RCC 7860 (cell line): ENCODE data around the gene FGFR4.
"Not testable (repeated sequence)": the region's sequence is repeated elsewhere in the genome, so short reads cannot be mapped to it uniquely, and the experiment has no call there.

Source experiments
- DNase-seq: peaks from one replicate; pipeline ENCODE4 v3.0.0-alpha.2; 2015; ENCODE audit warnings: low spot score
- FAIRE-seq: peaks from 2 replicates; lab custom pipeline; 2012; peaks lifted over from hg19 to GRCh38; lab: Jason Lieb, UNC

The FGFR4 gene

GRCh38 chr5:177086654-177087397, at the start of gene FGFR4:
Gene FGFR4 (plus strand): TSS chr5:177086915. CDS start chr5:177089603, 2,688 bp downstream.
- DNase-seq, result peak; percentile 95
- peak; percentile 67 for FAIRE-seq

- no peak for DNase-seq
- no peak for FAIRE-seq
These were observed 49.8 kb upstream of the FGFR4 start for GRCh38 chr5:177036921-177037320.

- DNase-seq, result no peak
- no peak for FAIRE-seq
These were observed 45.8 kb upstream of the FGFR4 start for GRCh38 chr5:177040814-177041420.

GRCh38 chr5:177041936-177042335, 44.8 kb upstream of the FGFR4 start:
- DNase-seq (no peak), FAIRE-seq (no peak)

GRCh38 chr5:177043114-177043513, 43.6 kb upstream of the FGFR4 start:
- FAIRE-seq, result no peak

GRCh38 chr5:177043958-177044357, 42.8 kb upstream of the FGFR4 start:
- no peak for FAIRE-seq

More at GRCh38 chr5:177043114-177043513, 43.6 kb upstream of the FGFR4 start:
- no peak for DNase-seq

GRCh38 chr5:177044641-177045040, 42.1 kb upstream of the FGFR4 start:
- FAIRE-seq (no peak), DNase-seq (no peak)

More at GRCh38 chr5:177043958-177044357, 42.8 kb upstream of the FGFR4 start:
- no peak for DNase-seq

GRCh38 chr5:177045631-177046030, 41.1 kb upstream of the FGFR4 start:
- DNase-seq (no peak), FAIRE-seq (no peak)

- DNase-seq, FAIRE-seq: not testable (repeated sequence)
These were observed 38.2 kb upstream of the FGFR4 start for GRCh38 chr5:177048531-177048930.

- no peak for FAIRE-seq
- DNase-seq, result no peak
These were observed 37.4 kb upstream of the FGFR4 start for GRCh38 chr5:177049285-177049684.

- FAIRE-seq (no peak), DNase-seq (no peak)
These were observed 22.0 kb upstream of the FGFR4 start for GRCh38 chr5:177064500-177065277.

- FAIRE-seq (no peak), DNase-seq (no peak)
These were observed 21.2 kb upstream of the FGFR4 start for GRCh38 chr5:177065491-177065890.

- FAIRE-seq, result no peak
- DNase-seq, result no peak
These were observed 20.5 kb upstream of the FGFR4 start for GRCh38 chr5:177066224-177066623.

- DNase-seq, result no peak
- no peak for FAIRE-seq
These were observed 19.2 kb upstream of the FGFR4 start for GRCh38 chr5:177067503-177067902.

- FAIRE-seq (no peak), DNase-seq (no peak)
These were observed 16.1 kb upstream of the FGFR4 start for GRCh38 chr5:177070536-177071191.

GRCh38 chr5:177071666-177072385, 14.9 kb upstream of the FGFR4 start:
- FAIRE-seq (peak; percentile 76), DNase-seq (peak; percentile 71)

GRCh38 chr5:177077335-177077734, 9.4 kb upstream of the FGFR4 start:
- no peak for FAIRE-seq
- no peak for DNase-seq

- no peak for FAIRE-seq
These were observed 7.1 kb upstream of the FGFR4 start for GRCh38 chr5:177079606-177080005.

GRCh38 chr5:177080265-177080664, 6.5 kb upstream of the FGFR4 start:
- FAIRE-seq (no peak), DNase-seq (no peak)

More at GRCh38 chr5:177079606-177080005, 7.1 kb upstream of the FGFR4 start:
- no peak for DNase-seq

GRCh38 chr5:177081859-177082258, 4.9 kb upstream of the FGFR4 start:
- no peak for FAIRE-seq

More at GRCh38 chr5:177081859-177082258, 4.9 kb upstream of the FGFR4 start:
- no peak for DNase-seq
